Endodermal cell (in vitro differentiated cells): ENCODE results near the gene ARHGEF40. TPM values are rescaled to one million over a fixed set of nuclear protein-coding genes. Genes with fewer than 3 reads are reported as not detected.

Source experiments
- DNase-seq: peaks from one replicate; pipeline ENCODE4 v3.0.0-alpha.2; 2017
- H3K27ac ChIP-seq: 2 replicates; pipeline ENCODE4 v1.5.1; 2013; ENCODE audit warnings: mild to moderate bottlenecking, low read depth, low read length, moderate library complexity
- H3K27me3 ChIP-seq: 2 replicates; pipeline ENCODE4 v1.6.1; 2013; ENCODE audit warnings: mild to moderate bottlenecking, low read length, moderate library complexity; ENCODE audit not compliant: insufficient read depth, control insufficient read depth, poor library complexity, severe bottlenecking
- H3K36me3 ChIP-seq: 2 replicates; pipeline ENCODE4 v1.7.0; 2013; ENCODE audit warnings: mild to moderate bottlenecking, low read length, moderate library complexity; ENCODE audit not compliant: control insufficient read depth, insufficient read depth
- H3K4me1 ChIP-seq: one replicate; pipeline ENCODE4 v1.7.0; 2013; ENCODE audit warnings: low read length; ENCODE audit not compliant: control insufficient read depth, insufficient read depth
- H3K4me3 ChIP-seq: 2 replicates; pipeline ENCODE4 v1.5.1; 2013; ENCODE audit warnings: mild to moderate bottlenecking, low read length, moderate library complexity
- H3K9ac ChIP-seq: 2 replicates; pipeline ENCODE4 v1.6.1; 2013; ENCODE audit warnings: mild to moderate bottlenecking, low read length, moderate library complexity; ENCODE audit not compliant: poor library complexity, severe bottlenecking; ENCODE audit errors: extremely low read depth
- H3K9me3 ChIP-seq: 2 replicates; pipeline ENCODE4 v1.6.1; 2013; ENCODE audit warnings: mild to moderate bottlenecking, low read length, moderate library complexity; ENCODE audit not compliant: control insufficient read depth
- H3K27ac Mint-ChIP-seq: 2 replicates; pipeline ENCODE4 v1.8.0; 2020; ENCODE audit warnings: mixed read lengths
- H3K27me3 Mint-ChIP-seq: 2 replicates; pipeline ENCODE4 v1.8.0; 2021; ENCODE audit warnings: mild to moderate bottlenecking, mixed read lengths; ENCODE audit not compliant: insufficient read depth
- H3K36me3 Mint-ChIP-seq: 2 replicates; pipeline ENCODE4 v1.8.0; 2020; ENCODE audit warnings: low read depth, mixed read lengths
- H3K4me1 Mint-ChIP-seq: 2 replicates; pipeline ENCODE4 v1.8.0; 2020; ENCODE audit warnings: mixed read lengths
- H3K4me3 Mint-ChIP-seq: 2 replicates; pipeline ENCODE4 v1.8.0; 2020; ENCODE audit warnings: mild to moderate bottlenecking, moderate library complexity, mixed read lengths
- H3K9me3 Mint-ChIP-seq: 2 replicates; pipeline ENCODE4 v1.8.0; 2020; ENCODE audit warnings: mild to moderate bottlenecking, mixed read lengths
- CTCF ChIP-seq: fragments of 200-600 bp; sonication (generic); conservative IDR thresholded peaks from 2 replicates; pipeline ENCODE4 v1.5.0; 2021; ENCODE audit warnings: antibody characterized with exemption, mild to moderate bottlenecking
- WGBS, 2 experiments: methylation state at CpG; one replicate each; pipeline versions ENCODE4 v1.1.5 to v1.1.7; 2013; ENCODE audit warnings: missing lambda C conversion rate in 2 of 2, mixed read lengths in 1 of 2; ENCODE audit not compliant: insufficient coverage in 1 of 2, insufficient read length in 1 of 2; 5-methylcytosine and 5-hydroxymethylcytosine counted together
- total RNA-seq, 2 donors: library from RNA; stranded (reverse); fragmentation: NEBNext Ultra II Directional in 1 of 2; extraction: Animal tissue kit (Norgen Biotek cat#: 25700) in 1 of 2; gene quantifications; 2 replicates in 1 of 2; 3 replicates in 1 of 2; pipeline ENCODE4 v1.2.1, GENCODE V29; 2021

The ARHGEF40 gene
- total RNA-seq, 2 donors from 2014 or later, result 71.1 to 73.5 TPM

- Mint-ChIP-seq H3K4me3 (peak overlapping the region; percentile 82), H3K27ac (peak overlapping the region; percentile 27), H3K27me3 (peaks cover 36% of the 10 kb centered on the region), H3K4me1 (peaks cover 44% of the 10 kb centered on the region), H3K9me3 (no peaks in the 10 kb centered on the region), H3K36me3 (no peaks in the 10 kb centered on the region)
- no peak overlapping the region for H3K9ac ChIP-seq
- H3K4me1 ChIP-seq, result peaks cover 15% of the 10 kb centered on the region
- no peaks in the 10 kb centered on the region for H3K36me3 ChIP-seq
- no peaks in the 10 kb centered on the region for H3K9me3 ChIP-seq
- H3K4me3 ChIP-seq, result no peak overlapping the region
- H3K27me3 ChIP-seq, result peaks cover 10% of the 10 kb centered on the region
- DNase-seq, result peak; percentile 47
- 86 to 87% methylated on average over 3 to 8 of the region's 8 CpGs for WGBS, 2 experiments
- no peak overlapping the region for H3K27ac ChIP-seq
- no peak for TF ChIP-seq CTCF
Measured at GRCh38 chr14:21101802-21102413, 31.8 kb downstream of the ARHGEF40 start.

- peaks cover 15% of the 10 kb centered on the region for H3K4me1 ChIP-seq
- H3K9ac ChIP-seq, result no peak overlapping the region
- Mint-ChIP-seq H3K27me3 (peaks cover 30% of the 10 kb centered on the region), H3K27ac (peak overlapping the region; percentile 97), H3K4me3 (peak overlapping the region; percentile 82), H3K4me1 (peaks cover 40% of the 10 kb centered on the region), H3K9me3 (no peaks in the 10 kb centered on the region), H3K36me3 (no peaks in the 10 kb centered on the region)
- peak overlapping the region; percentile 84 for H3K4me3 ChIP-seq
- H3K27ac ChIP-seq, result no peak overlapping the region
- WGBS, 2 experiments, result 14 to 20% methylated on average over 6 to 9 of the region's 9 CpGs
- TF ChIP-seq CTCF, result no peak
- DNase-seq, result peak; percentile 73
- no peaks in the 10 kb centered on the region for H3K9me3 ChIP-seq
- H3K36me3 ChIP-seq, result no peaks in the 10 kb centered on the region
- H3K27me3 ChIP-seq, result peaks cover 10% of the 10 kb centered on the region
Measured at GRCh38 chr14:21102521-21103410, 32.7 kb downstream of the ARHGEF40 start.

GRCh38 chr14:21103411-21103709 lies 33.3 kb downstream of the ARHGEF40 start:
- peak overlapping the region; percentile 84 for H3K4me3 ChIP-seq
- 3 to 4% methylated on average over 5 to 9 of the region's 9 CpGs for WGBS, 2 experiments
- peaks cover 15% of the 10 kb centered on the region for H3K4me1 ChIP-seq
- H3K4me3 Mint-ChIP-seq, result peak overlapping the region; percentile 82
- no peaks in the 10 kb centered on the region for H3K9me3 ChIP-seq
- no peaks in the 10 kb centered on the region for H3K36me3 Mint-ChIP-seq
- H3K27me3 Mint-ChIP-seq, result peaks cover 30% of the 10 kb centered on the region
- H3K4me1 Mint-ChIP-seq, result peaks cover 40% of the 10 kb centered on the region
- TF ChIP-seq CTCF, result no peak
- peak overlapping the region; percentile 96 for H3K9ac ChIP-seq
- no peak for DNase-seq
- H3K27ac ChIP-seq, result peak overlapping the region; percentile 100
- no peaks in the 10 kb centered on the region for H3K9me3 Mint-ChIP-seq
- peak overlapping the region; percentile 97 for H3K27ac Mint-ChIP-seq
- no peaks in the 10 kb centered on the region for H3K36me3 ChIP-seq
- peaks cover 10% of the 10 kb centered on the region for H3K27me3 ChIP-seq
